Stimulated activated CD8-positive, alpha-beta memory T cell treated with anti-CD3 and anti-CD28 coated beads, Interleukin-12 subunit alpha, Interleukin-12 subunit beta, amount 100 ng/mL, for 1 hour (primary cell): ENCODE measurements around the gene NPAS3.

Experiments used
- DNase-seq: peaks from one replicate; pipeline ENCODE4 v3.0.0-alpha.2; 2020; ENCODE audit warnings: low read depth

NPAS3 gene

DNA sequence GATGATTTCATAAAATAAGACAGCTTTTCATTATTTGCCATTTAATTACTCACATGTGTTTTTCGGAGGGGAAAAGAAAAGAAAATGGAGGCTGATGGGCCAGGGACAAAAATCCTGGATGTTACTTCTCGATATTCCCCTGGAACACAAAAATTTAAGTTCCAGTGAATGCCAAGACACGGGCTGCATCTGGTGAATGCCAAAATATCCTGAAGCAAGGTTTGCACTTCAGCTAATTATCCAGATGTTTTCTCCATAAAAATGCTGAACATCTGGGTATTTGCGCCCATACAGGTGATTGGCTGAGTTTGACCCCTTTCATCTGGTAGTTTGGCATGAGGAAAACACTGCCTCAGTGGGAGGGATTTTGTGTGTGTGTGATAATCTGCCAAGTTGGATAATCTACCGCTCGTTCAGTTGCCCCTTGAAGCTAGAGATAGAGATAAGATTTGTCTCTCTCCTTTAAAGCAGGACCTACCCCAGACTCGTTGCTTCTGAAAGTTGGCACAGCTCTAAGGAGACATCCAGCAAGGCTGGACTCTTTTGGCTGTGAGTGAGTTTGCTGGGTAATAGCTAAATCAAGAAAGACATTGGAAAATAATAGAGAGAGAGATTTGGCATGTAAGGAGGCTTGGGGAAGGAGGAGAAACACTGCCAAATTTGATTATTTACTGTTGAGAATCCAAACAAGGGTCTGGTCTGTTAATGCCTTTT lies 622.2 kb downstream of the NPAS3 start:
- no peak for DNase-seq

- DNase-seq = no peak
Measured at GRCh38 chr14:33561488-33562175, 623.0 kb downstream of the NPAS3 start.

DNA sequence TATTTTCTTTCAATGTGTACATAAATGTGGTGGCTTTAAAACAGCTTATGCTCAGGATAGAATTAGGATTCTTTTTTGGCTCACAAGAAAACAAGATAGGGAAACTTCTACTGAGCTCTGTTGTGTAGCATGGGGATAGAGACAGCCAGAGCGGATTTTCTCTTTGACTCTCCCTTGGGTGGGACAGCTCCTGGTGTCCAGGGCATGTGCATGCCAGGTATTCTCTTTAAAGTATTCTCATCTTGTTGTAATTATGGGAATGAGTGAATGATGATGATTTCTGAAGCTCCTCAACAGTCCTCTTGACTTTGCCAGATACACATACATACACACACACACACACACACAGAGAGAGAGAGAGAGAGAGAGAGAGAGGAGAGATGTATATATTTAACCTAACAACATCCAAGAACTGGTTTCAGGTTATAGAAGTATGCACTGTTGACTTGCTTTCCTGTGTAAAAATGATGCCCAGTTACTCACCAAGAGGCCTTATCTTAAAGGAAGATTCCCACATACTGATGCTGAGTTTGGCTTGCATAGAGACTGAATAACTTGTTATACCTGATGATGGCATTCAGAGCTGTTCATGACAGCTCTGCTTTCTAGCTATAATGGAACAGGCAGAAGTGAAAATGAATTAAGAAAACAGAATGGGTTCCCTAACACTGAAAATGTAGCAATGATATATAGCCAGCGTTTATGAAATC lies 624.7 kb downstream of the NPAS3 start:
- DNase-seq = no peak

- DNase-seq = no peak
Measured at GRCh38 chr14:33563901-33564197, 625.2 kb downstream of the NPAS3 start.

- no peak for DNase-seq
Measured at GRCh38 chr14:33564774-33565630, 626.3 kb downstream of the NPAS3 start.

- DNase-seq = no peak
Measured at GRCh38 chr14:33566082-33566481, 627.4 kb downstream of the NPAS3 start.

GRCh38 chr14:33567023-33567728 lies 628.5 kb downstream of the NPAS3 start:
- DNase-seq = no peak

DNA sequence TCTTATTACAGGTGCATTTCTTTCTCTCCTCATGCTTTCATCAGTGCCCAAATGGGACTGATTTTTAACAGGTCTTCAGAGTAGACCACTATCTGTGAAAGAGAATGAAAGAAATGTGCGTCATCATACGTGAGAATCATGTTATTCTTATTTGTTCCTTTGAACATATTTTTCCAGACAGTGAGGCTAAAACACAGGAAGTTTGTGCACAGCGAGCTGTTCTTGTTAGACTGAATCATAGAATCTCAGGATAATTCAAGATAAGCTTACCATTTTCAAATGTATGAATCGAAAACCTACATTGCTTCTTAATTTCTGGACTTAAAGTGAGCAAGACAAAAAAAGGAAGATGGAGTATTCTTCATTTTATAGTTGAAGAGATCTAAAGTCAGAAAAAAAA lies 629.1 kb downstream of the NPAS3 start:
- no peak for DNase-seq

- DNase-seq = no peak
Measured at GRCh38 chr14:33568935-33569579, 630.4 kb downstream of the NPAS3 start.

DNA sequence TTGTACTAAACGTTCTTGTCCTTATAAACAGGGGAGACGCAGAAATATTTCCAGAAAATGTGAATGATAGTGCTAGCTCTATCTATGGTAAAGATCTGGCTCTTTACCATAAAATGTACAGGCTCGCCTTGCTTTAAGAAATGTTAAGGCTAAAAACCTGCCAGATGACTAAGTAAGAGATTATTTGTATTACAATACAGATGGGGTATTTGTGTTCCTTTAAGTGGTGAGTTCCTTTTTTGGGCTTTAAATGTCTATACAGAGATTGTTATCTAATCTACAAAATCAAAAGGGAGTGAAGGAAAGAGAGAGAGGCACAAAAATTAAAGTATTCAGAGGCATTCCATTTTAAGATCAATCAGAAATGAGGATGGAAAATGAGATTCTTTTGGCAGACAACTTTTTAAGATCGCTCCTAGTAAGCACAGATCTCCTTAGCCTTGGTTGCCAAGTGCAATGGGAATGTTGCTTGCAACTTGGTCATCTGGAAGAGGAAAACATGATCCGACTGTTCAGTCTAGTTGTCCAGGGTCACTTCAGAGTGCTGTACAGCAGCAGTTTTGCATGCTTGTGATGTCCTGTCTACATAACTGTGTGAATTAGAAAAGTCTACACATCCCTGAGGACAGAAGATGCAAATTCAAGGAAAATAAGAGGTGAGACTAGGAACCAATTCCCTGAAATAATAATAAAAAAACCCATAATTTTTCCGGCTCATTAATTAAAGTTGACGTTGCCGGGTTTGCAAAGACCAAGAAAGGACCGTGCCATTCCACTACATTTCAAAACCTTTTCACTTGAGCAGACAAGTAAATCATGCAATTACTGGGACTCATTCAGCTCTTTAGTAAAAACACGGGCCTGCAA lies 631.4 kb downstream of the NPAS3 start:
- DNase-seq = no peak

DNA sequence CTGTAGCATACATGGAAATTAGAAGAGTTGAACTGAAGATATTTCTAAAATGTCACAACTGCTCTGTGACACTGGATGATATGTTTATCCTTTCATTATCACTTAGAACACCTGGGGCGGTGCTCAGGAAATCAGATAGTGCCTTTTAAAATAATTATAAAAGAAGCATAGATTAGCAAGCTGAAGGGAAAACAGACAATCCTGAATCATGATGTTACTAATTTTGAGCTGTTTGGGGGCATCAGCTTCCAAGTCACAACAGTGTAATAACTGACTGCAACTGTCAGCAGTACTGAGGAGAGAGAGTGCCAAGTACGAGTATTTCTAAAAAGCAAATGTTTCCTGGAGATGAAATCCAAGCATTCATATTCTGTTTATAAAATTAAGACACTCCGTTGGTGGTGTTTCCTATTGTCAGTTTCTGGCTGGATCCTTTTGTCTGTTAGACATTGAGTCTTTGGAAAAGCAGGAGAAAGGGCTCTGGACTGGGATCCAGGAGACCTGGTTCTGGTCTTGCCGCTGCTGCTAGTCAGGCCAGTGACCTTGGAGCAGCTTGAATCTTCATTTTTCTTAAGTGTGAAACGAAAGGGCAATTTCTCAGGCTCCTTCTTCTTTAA lies 632.1 kb downstream of the NPAS3 start:
- DNase-seq = no peak

GRCh38 chr14:33573301-33573880 lies 634.7 kb downstream of the NPAS3 start:
- DNase-seq = no peak

- DNase-seq = no peak
Measured at GRCh38 chr14:33576014-33576413, 637.3 kb downstream of the NPAS3 start.

GRCh38 chr14:33578461-33579216 lies 640.0 kb downstream of the NPAS3 start:
- no peak for DNase-seq

- DNase-seq = no peak
Measured at GRCh38 chr14:33580231-33580749, 641.6 kb downstream of the NPAS3 start.

GRCh38 chr14:33580841-33581240 lies 642.2 kb downstream of the NPAS3 start:
- no peak for DNase-seq

DNA sequence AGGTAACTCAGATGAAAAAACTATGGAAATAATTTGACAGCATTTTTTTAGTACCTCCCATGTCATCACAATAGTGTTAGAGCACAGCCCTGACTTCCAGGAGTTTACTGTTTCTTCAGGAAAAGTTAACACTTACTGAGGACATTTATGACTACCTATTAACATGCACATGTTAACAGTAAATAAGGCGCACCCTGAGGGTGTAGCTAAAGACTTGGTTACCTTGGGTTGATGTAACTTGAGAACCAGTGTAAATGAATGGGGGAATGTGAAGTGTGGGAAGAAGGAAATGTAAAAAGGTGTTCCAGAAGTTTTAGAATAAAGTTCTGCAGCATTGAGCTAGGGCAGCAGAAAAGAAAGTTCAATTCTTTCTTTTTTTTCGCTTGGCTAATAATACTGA lies 646.0 kb downstream of the NPAS3 start:
- no peak for DNase-seq

DNA sequence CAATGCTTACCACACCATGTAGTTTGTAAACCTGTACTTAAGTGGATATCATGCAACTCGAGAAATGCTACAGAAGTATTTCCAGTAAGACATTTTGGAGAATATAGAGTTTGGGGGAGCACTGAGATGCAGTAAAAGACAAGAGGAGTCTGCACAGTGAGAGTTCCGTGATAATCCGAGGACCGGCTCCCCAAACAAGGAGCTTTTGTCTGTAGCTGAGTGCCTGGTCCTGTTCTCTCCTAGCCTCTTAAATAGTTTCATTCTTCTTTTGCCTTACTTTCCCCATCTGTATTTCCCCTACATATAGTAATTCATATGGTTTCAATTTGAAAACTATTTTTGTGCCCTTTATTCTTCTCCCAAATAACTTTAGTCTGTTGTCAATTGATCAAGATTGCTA lies 648.1 kb downstream of the NPAS3 start:
- DNase-seq = no peak
